Osteocyte (in vitro differentiated cells): ENCODE results near the gene CLTRN. TPM values are rescaled to one million over a fixed set of nuclear protein-coding genes. Genes with fewer than 3 reads are reported as not detected.

ENCODE experiments used
- DNase-seq: peaks from one replicate; pipeline ENCODE4 v3.0.0; 2021; ENCODE audit warnings: mixed read lengths; ENCODE audit not compliant: unreplicated experiment; ENCODE audit errors: extremely low spot score
- H3K27ac Mint-ChIP-seq: one replicate; pipeline ENCODE4 v1.8.0; 2021; ENCODE audit warnings: mild to moderate bottlenecking, mixed read lengths; ENCODE audit not compliant: unreplicated experiment
- H3K27me3 Mint-ChIP-seq: one replicate; pipeline ENCODE4 v1.8.0; 2021; ENCODE audit warnings: mixed read lengths; ENCODE audit not compliant: unreplicated experiment
- H3K36me3 Mint-ChIP-seq: one replicate; pipeline ENCODE4 v1.8.0; 2021; ENCODE audit warnings: mixed read lengths; ENCODE audit not compliant: unreplicated experiment
- H3K4me1 Mint-ChIP-seq: one replicate; pipeline ENCODE4 v1.8.0; 2021; ENCODE audit warnings: mixed read lengths; ENCODE audit not compliant: unreplicated experiment
- H3K4me3 Mint-ChIP-seq: one replicate; pipeline ENCODE4 v1.8.0; 2021; ENCODE audit warnings: mild to moderate bottlenecking, moderate library complexity, mixed read lengths; ENCODE audit not compliant: unreplicated experiment
- H3K9me3 Mint-ChIP-seq: one replicate; pipeline ENCODE4 v1.8.0; 2021; ENCODE audit warnings: mixed read lengths; ENCODE audit not compliant: unreplicated experiment
- CTCF ChIP-seq: fragments of 200-600 bp; sonication (generic); IDR thresholded peaks from 2 replicates; pipeline ENCODE4 v1.5.0; 2021; ENCODE audit warnings: antibody characterized with exemption, mild to moderate bottlenecking, moderate library complexity
- total RNA-seq: library from RNA; stranded (reverse); gene quantifications from 2 replicates; pipeline ENCODE4 v1.2.1, GENCODE V29; 2021

CLTRN gene
- total RNA-seq, 1 donor from 2014 or later = not detected

- H3K27ac Mint-ChIP-seq = no peak overlapping the region
- H3K27me3 Mint-ChIP-seq = peaks cover 6% of the 10 kb centered on the region
- no peaks in the 10 kb centered on the region for H3K36me3 Mint-ChIP-seq
- DNase-seq = peak; percentile 84
- H3K9me3 Mint-ChIP-seq = no peaks in the 10 kb centered on the region
- no peak overlapping the region for H3K4me3 Mint-ChIP-seq
- no peaks in the 10 kb centered on the region for H3K4me1 Mint-ChIP-seq
- no peak for TF ChIP-seq CTCF
These were observed 18.1 kb downstream of the CLTRN start for GRCh38 chrX:15646543-15646942.

- Mint-ChIP-seq H3K9me3 (no peaks in the 10 kb centered on the region), H3K4me3 (no peak overlapping the region), H3K4me1 (no peaks in the 10 kb centered on the region), H3K27me3 (peaks cover 6% of the 10 kb centered on the region), H3K36me3 (no peaks in the 10 kb centered on the region), H3K27ac (no peak overlapping the region)
- TF ChIP-seq CTCF = no peak
- DNase-seq = no peak
These were observed 18.6 kb downstream of the CLTRN start for GRCh38 chrX:15646031-15646430.

GRCh38 chrX:15645266-15645665 lies 19.3 kb downstream of the CLTRN start:
- Mint-ChIP-seq H3K27ac (no peak overlapping the region), H3K4me1 (no peaks in the 10 kb centered on the region)

GRCh38 chrX:15644560-15644872 lies 20.1 kb downstream of the CLTRN start:
- no peak for DNase-seq
- Mint-ChIP-seq H3K9me3 (no peaks in the 10 kb centered on the region), H3K27me3 (peaks cover 6% of the 10 kb centered on the region), H3K36me3 (no peaks in the 10 kb centered on the region), H3K4me3 (no peak overlapping the region), H3K4me1 (no peaks in the 10 kb centered on the region), H3K27ac (no peak overlapping the region)
- no peak for TF ChIP-seq CTCF

More at GRCh38 chrX:15645266-15645665, 19.3 kb downstream of the CLTRN start:
- no peaks in the 10 kb centered on the region for H3K36me3 Mint-ChIP-seq
- peaks cover 6% of the 10 kb centered on the region for H3K27me3 Mint-ChIP-seq
- H3K9me3 Mint-ChIP-seq = no peaks in the 10 kb centered on the region
- TF ChIP-seq CTCF = no peak
- H3K4me3 Mint-ChIP-seq = no peak overlapping the region
- no peak for DNase-seq

- Mint-ChIP-seq H3K27me3 (peaks cover 6% of the 10 kb centered on the region), H3K9me3 (no peaks in the 10 kb centered on the region), H3K36me3 (no peaks in the 10 kb centered on the region), H3K4me1 (no peaks in the 10 kb centered on the region), H3K27ac (no peak overlapping the region), H3K4me3 (no peak overlapping the region)
- no peak for DNase-seq
- no peak for TF ChIP-seq CTCF
These were observed 20.6 kb downstream of the CLTRN start for GRCh38 chrX:15643786-15644559.
